Activated T-cell treated with anti-CD3 and anti-CD28 coated beads, Interleukin-2, amount 50 U/mL, for 4 hours (primary cell): ENCODE data around the gene SYT9. TPM values are rescaled to one million over a fixed set of nuclear protein-coding genes. Genes with fewer than 3 reads are reported as not detected.
A peak's percentile ranks its signal among the peaks of the same experiment; 100 is the strongest.

Source experiments
- ATAC-seq, 2 donors: fragments of 200-7000 bp; cut with Tn5 transposase; one replicate each; pipeline ENCODE4 v1.10.0; 2021
- DNase-seq: peaks from one replicate; pipeline ENCODE4 v3.0.0-alpha.2; 2020
- H3K27me3 Mint-ChIP-seq: one replicate; pipeline ENCODE4 v1.8.0; 2021; ENCODE audit warnings: low read depth, mixed read lengths
- H3K36me3 Mint-ChIP-seq: one replicate; pipeline ENCODE4 v1.8.0; 2022; ENCODE audit warnings: mixed read lengths; ENCODE audit not compliant: insufficient read depth
- H3K4me1 Mint-ChIP-seq: one replicate; pipeline ENCODE4 v1.8.0; 2021; ENCODE audit warnings: low read depth, mixed read lengths
- H3K4me3 Mint-ChIP-seq: one replicate; pipeline ENCODE4 v1.8.0; 2021; ENCODE audit warnings: mild to moderate bottlenecking, moderate library complexity, mixed read lengths
- H3K9me3 Mint-ChIP-seq: one replicate; pipeline ENCODE4 v1.8.0; 2021; ENCODE audit warnings: mixed read lengths
- total RNA-seq, 3 donors: library from RNA; stranded (reverse); gene quantifications; one replicate each; pipeline ENCODE4 v1.2.1, GENCODE V29; 2021

SYT9 gene
- total RNA-seq, 3 donors from 2014 or later, result not detected

- Mint-ChIP-seq H3K27me3 (no peaks in the 10 kb centered on the region), H3K36me3 (no peaks in the 10 kb centered on the region), H3K4me1 (peaks cover 21% of the 10 kb centered on the region), H3K4me3 (no peak overlapping the region), H3K9me3 (no peaks in the 10 kb centered on the region)
- DNase-seq (no peak), ATAC-seq (no peak)
Observed at GRCh38 chr11:7439746-7440320, 188.1 kb downstream of the SYT9 start.

GRCh38 chr11:7442588-7443215 lies 191.0 kb downstream of the SYT9 start:
- H3K27me3 Mint-ChIP-seq, result no peaks in the 10 kb centered on the region
- ATAC-seq, result peak; percentile 69 to 70
- no peak overlapping the region for H3K4me3 Mint-ChIP-seq
- peaks cover under 1% of the 10 kb centered on the region for H3K4me1 Mint-ChIP-seq
- H3K36me3 Mint-ChIP-seq, result no peaks in the 10 kb centered on the region
- H3K9me3 Mint-ChIP-seq, result no peaks in the 10 kb centered on the region
- peak; percentile 59 for DNase-seq

GRCh38 chr11:7444091-7444981 lies 192.6 kb downstream of the SYT9 start:
- no peak for ATAC-seq
- DNase-seq, result no peak
- Mint-ChIP-seq H3K36me3 (no peaks in the 10 kb centered on the region), H3K4me1 (no peaks in the 10 kb centered on the region), H3K4me3 (no peak overlapping the region), H3K27me3 (no peaks in the 10 kb centered on the region), H3K9me3 (no peaks in the 10 kb centered on the region)

GRCh38 chr11:7445564-7445963 lies 193.9 kb downstream of the SYT9 start:
- no peaks in the 10 kb centered on the region for H3K9me3 Mint-ChIP-seq
- no peaks in the 10 kb centered on the region for H3K36me3 Mint-ChIP-seq
- no peaks in the 10 kb centered on the region for H3K27me3 Mint-ChIP-seq
- ATAC-seq (no peak), DNase-seq (no peak)
- no peaks in the 10 kb centered on the region for H3K4me1 Mint-ChIP-seq
- no peak overlapping the region for H3K4me3 Mint-ChIP-seq

- DNase-seq (no peak), ATAC-seq (no peak)
- Mint-ChIP-seq H3K9me3 (no peaks in the 10 kb centered on the region), H3K27me3 (no peaks in the 10 kb centered on the region), H3K4me1 (no peaks in the 10 kb centered on the region), H3K36me3 (no peaks in the 10 kb centered on the region), H3K4me3 (no peak overlapping the region)
Observed at GRCh38 chr11:7448201-7448600, 196.5 kb downstream of the SYT9 start.

- H3K4me3 Mint-ChIP-seq, result no peak overlapping the region
- no peaks in the 10 kb centered on the region for H3K36me3 Mint-ChIP-seq
- H3K27me3 Mint-ChIP-seq, result no peaks in the 10 kb centered on the region
- ATAC-seq, result no peak
- no peak for DNase-seq
- H3K9me3 Mint-ChIP-seq, result no peaks in the 10 kb centered on the region
- no peaks in the 10 kb centered on the region for H3K4me1 Mint-ChIP-seq
Observed at GRCh38 chr11:7449211-7449840, 197.6 kb downstream of the SYT9 start.

GRCh38 chr11:7449841-7450214 lies 198.1 kb downstream of the SYT9 start:
- no peak for ATAC-seq

GRCh38 chr11:7450836-7451235 lies 199.1 kb downstream of the SYT9 start:
- no peaks in the 10 kb centered on the region for H3K27me3 Mint-ChIP-seq
- no peaks in the 10 kb centered on the region for H3K9me3 Mint-ChIP-seq
- no peaks in the 10 kb centered on the region for H3K4me1 Mint-ChIP-seq
- DNase-seq (no peak), ATAC-seq (no peak)
- no peaks in the 10 kb centered on the region for H3K36me3 Mint-ChIP-seq
- H3K4me3 Mint-ChIP-seq, result no peak overlapping the region

More at GRCh38 chr11:7449841-7450214, 198.1 kb downstream of the SYT9 start:
- Mint-ChIP-seq H3K4me1 (no peaks in the 10 kb centered on the region), H3K36me3 (no peaks in the 10 kb centered on the region), H3K27me3 (no peaks in the 10 kb centered on the region), H3K9me3 (no peaks in the 10 kb centered on the region), H3K4me3 (no peak overlapping the region)
- DNase-seq, result no peak

- ATAC-seq (no peak), DNase-seq (no peak)
- no peaks in the 10 kb centered on the region for H3K27me3 Mint-ChIP-seq
- H3K4me3 Mint-ChIP-seq, result no peak overlapping the region
- H3K9me3 Mint-ChIP-seq, result no peaks in the 10 kb centered on the region
- H3K4me1 Mint-ChIP-seq, result no peaks in the 10 kb centered on the region
- H3K36me3 Mint-ChIP-seq, result no peaks in the 10 kb centered on the region
Observed at GRCh38 chr11:7451520-7451919, 199.8 kb downstream of the SYT9 start.

- Mint-ChIP-seq H3K36me3 (no peaks in the 10 kb centered on the region), H3K27me3 (no peaks in the 10 kb centered on the region), H3K9me3 (no peaks in the 10 kb centered on the region), H3K4me3 (no peak overlapping the region), H3K4me1 (no peaks in the 10 kb centered on the region)
- ATAC-seq (no peak), DNase-seq (no peak)
Observed at GRCh38 chr11:7451952-7452494, 200.3 kb downstream of the SYT9 start.

- no peak for ATAC-seq
- H3K4me1 Mint-ChIP-seq, result no peaks in the 10 kb centered on the region
- no peaks in the 10 kb centered on the region for H3K36me3 Mint-ChIP-seq
Observed at GRCh38 chr11:7454854-7455253, 203.2 kb downstream of the SYT9 start.

GRCh38 chr11:7457211-7457610 lies 205.5 kb downstream of the SYT9 start:
- Mint-ChIP-seq H3K27me3 (peaks cover 3% of the 10 kb centered on the region), H3K4me1 (peaks cover under 1% of the 10 kb centered on the region), H3K36me3 (no peaks in the 10 kb centered on the region), H3K4me3 (no peak overlapping the region), H3K9me3 (no peaks in the 10 kb centered on the region)
- DNase-seq, result no peak
- no peak for ATAC-seq

More at GRCh38 chr11:7454854-7455253, 203.2 kb downstream of the SYT9 start:
- no peak overlapping the region for H3K4me3 Mint-ChIP-seq
- no peaks in the 10 kb centered on the region for H3K9me3 Mint-ChIP-seq
- no peak for DNase-seq
- peaks cover 3% of the 10 kb centered on the region for H3K27me3 Mint-ChIP-seq

GRCh38 chr11:7462706-7463105 lies 211.0 kb downstream of the SYT9 start:
- Mint-ChIP-seq H3K4me1 (peaks cover 8% of the 10 kb centered on the region), H3K36me3 (no peaks in the 10 kb centered on the region), H3K27me3 (peaks cover 3% of the 10 kb centered on the region), H3K4me3 (no peak overlapping the region), H3K9me3 (no peaks in the 10 kb centered on the region)
- ATAC-seq (no peak), DNase-seq (no peak)

GRCh38 chr11:7467652-7468051 lies 215.9 kb downstream of the SYT9 start:
- no peak for DNase-seq
- ATAC-seq, result no peak
- H3K9me3 Mint-ChIP-seq, result no peaks in the 10 kb centered on the region
- H3K4me1 Mint-ChIP-seq, result peaks cover 5% of the 10 kb centered on the region
- no peak overlapping the region for H3K4me3 Mint-ChIP-seq
- no peaks in the 10 kb centered on the region for H3K36me3 Mint-ChIP-seq
- H3K27me3 Mint-ChIP-seq, result no peaks in the 10 kb centered on the region
